Right atrium auricular region (tissue), 2 donors: ENCODE results near the gene PTGDR2. TPM values are rescaled to one million over a fixed set of nuclear protein-coding genes. Genes with fewer than 3 reads are reported as not detected.

ENCODE experiments used
- DNase-seq: peaks from one replicate; pipeline ENCODE4 v3.0.0-alpha.2; 2019; ENCODE audit warnings: low spot score
- H3K27ac ChIP-seq, 2 donors: fragments of 200-600 bp; sonication (generic); 1 replicate in 1 of 2; 2 replicates in 1 of 2; pipeline ENCODE4 v1.5.1; 2016 to 2019
- H3K27me3 ChIP-seq, 2 donors: fragments of 200-600 bp; sonication (generic); one replicate each; pipeline versions ENCODE4 v1.5.1 to v1.6.0; 2017 to 2019
- H3K36me3 ChIP-seq: fragments of 200-600 bp; sonication (generic); one replicate; pipeline ENCODE4 v1.5.1; 2016
- H3K4me1 ChIP-seq, 2 donors: fragments of 200-600 bp; sonication (generic); one replicate each; pipeline versions ENCODE4 v1.5.1 to v1.6.0; 2017 to 2019
- H3K4me3 ChIP-seq, 2 donors: fragments of 200-600 bp; sonication (generic); 1 replicate in 1 of 2; 2 replicates in 1 of 2; pipeline ENCODE4 v1.5.1; 2017 to 2019; ENCODE audit warnings: mild to moderate bottlenecking in 1 of 2, moderate library complexity in 1 of 2
- H3K9me3 ChIP-seq, 2 donors: fragments of 200-600 bp; sonication (generic); one replicate each; pipeline ENCODE4 v1.5.1; 2019
- CTCF ChIP-seq, 2 donors: fragments of 200-600 bp; sonication (generic); IDR thresholded peaks; one replicate each; pipeline ENCODE4 v1.5.1; 2019; ENCODE audit warnings: antibody characterized with exemption in 2 of 2
- total RNA-seq, 2 donors: library from RNA; depleted of rRNA; stranded (reverse); fragments of >200 nt; gene quantifications; one replicate each; pipeline ENCODE4 v1.1.0, GENCODE V29; 2016

PTGDR2 gene
- total RNA-seq, 2 donors from 2014 or later, result 1.3 TPM; not detected in 1

GRCh38 chr11:60852117-60852981 is 3.4 kb downstream of the PTGDR2 start:
- no peak for DNase-seq
- Histone ChIP-seq H3K27ac (no peak overlapping the region), H3K4me3 (no peak overlapping the region), H3K27me3 (no peaks in the 10 kb centered on the region), H3K9me3 (no peaks in the 10 kb centered on the region), H3K4me1 (no peaks in the 10 kb centered on the region), H3K36me3 (peaks cover 40% of the 10 kb centered on the region)
- no peak for TF ChIP-seq CTCF (IDR thresholded peaks at IDR 0.05)

- H3K4me3 ChIP-seq, result no peak overlapping the region
- no peak overlapping the region for H3K27ac ChIP-seq
- H3K36me3 ChIP-seq, result peaks cover 40% of the 10 kb centered on the region
- no peaks in the 10 kb centered on the region for H3K4me1 ChIP-seq
- H3K9me3 ChIP-seq, result no peaks in the 10 kb centered on the region
- no peak for TF ChIP-seq CTCF (IDR thresholded peaks at IDR 0.05)
- no peaks in the 10 kb centered on the region for H3K27me3 ChIP-seq
- no peak for DNase-seq
Observed at GRCh38 chr11:60851327-60852104, 4.2 kb downstream of the PTGDR2 start.

GRCh38 chr11:60849641-60850520 is 5.9 kb downstream of the PTGDR2 start:
- Histone ChIP-seq H3K4me1 (peaks cover 0 to 4% of the 10 kb centered on the region in 2 donors), H3K27ac (no peak overlapping the region), H3K4me3 (no peak overlapping the region), H3K9me3 (no peaks in the 10 kb centered on the region), H3K36me3 (peaks cover 40% of the 10 kb centered on the region), H3K27me3 (no peaks in the 10 kb centered on the region)
- DNase-seq, result no peak
- no peak for TF ChIP-seq CTCF (IDR thresholded peaks at IDR 0.05)

- H3K4me1 ChIP-seq, result peaks cover 0 to 15% of the 10 kb centered on the region in 2 donors
- H3K4me3 ChIP-seq, result no peak overlapping the region
- no peak for TF ChIP-seq CTCF (IDR thresholded peaks at IDR 0.05)
- H3K9me3 ChIP-seq, result no peaks in the 10 kb centered on the region
- peaks cover 40% of the 10 kb centered on the region for H3K36me3 ChIP-seq
- no peak for DNase-seq
- no peaks in the 10 kb centered on the region for H3K27me3 ChIP-seq
- no peak overlapping the region for H3K27ac ChIP-seq
Observed at GRCh38 chr11:60848714-60849151, 7.0 kb downstream of the PTGDR2 start.

GRCh38 chr11:60847896-60848295 is 7.9 kb downstream of the PTGDR2 start:
- Histone ChIP-seq H3K4me1 (peaks cover 0 to 23% of the 10 kb centered on the region in 2 donors), H3K36me3 (peaks cover 40% of the 10 kb centered on the region), H3K9me3 (no peaks in the 10 kb centered on the region), H3K27ac (no peak overlapping the region), H3K4me3 (no peak overlapping the region), H3K27me3 (no peaks in the 10 kb centered on the region)
- no peak for DNase-seq
- TF ChIP-seq CTCF (IDR thresholded peaks at IDR 0.05), result no peak
